HG02798 (cell line): ENCODE data around the gene TMEM218.
"Not testable (repeated sequence)": the region's sequence is repeated elsewhere in the genome, so short reads cannot be mapped to it uniquely, and the experiment has no call there.

Source experiments
- ATAC-seq: cut with Tn5 transposase; IDR thresholded peaks from one replicate; pipeline ENCODE4 v1.9.1; 2021; ENCODE audit warnings: mild to moderate bottlenecking; ENCODE audit not compliant: unreplicated experiment, poor library complexity

Gene TMEM218

GRCh38 chr11:125091247-125091876 lies 20.1 kb downstream of the TMEM218 start:
- no peak for ATAC-seq

- ATAC-seq, result no peak
Observed at GRCh38 chr11:125090816-125091215, 20.6 kb downstream of the TMEM218 start.

- ATAC-seq, result not testable (repeated sequence)
Observed at GRCh38 chr11:125090151-125090550, 21.3 kb downstream of the TMEM218 start.

- not testable (repeated sequence) for ATAC-seq
Observed at GRCh38 chr11:125089481-125089880, 21.9 kb downstream of the TMEM218 start.

GRCh38 chr11:125088576-125089455 lies 22.6 kb downstream of the TMEM218 start:
- ATAC-seq, result no peak

- ATAC-seq, result no peak
Observed at GRCh38 chr11:125088123-125088522, 23.3 kb downstream of the TMEM218 start.

- ATAC-seq, result no peak
Observed at GRCh38 chr11:125086633-125087296, 24.7 kb downstream of the TMEM218 start.

GRCh38 chr11:125085301-125086081 lies 25.9 kb downstream of the TMEM218 start:
- ATAC-seq, result no peak

- no peak for ATAC-seq
Observed at GRCh38 chr11:125084761-125085231, 26.6 kb downstream of the TMEM218 start.

- ATAC-seq, result no peak
Observed at GRCh38 chr11:125084057-125084416, 27.4 kb downstream of the TMEM218 start.

- ATAC-seq, result no peak
Observed at GRCh38 chr11:125083312-125084056, 27.9 kb downstream of the TMEM218 start.

- no peak for ATAC-seq
Observed at GRCh38 chr11:125082611-125083311, 28.7 kb downstream of the TMEM218 start.

- ATAC-seq, result no peak
Observed at GRCh38 chr11:125082040-125082439, 29.4 kb downstream of the TMEM218 start.

- no peak for ATAC-seq
Observed at GRCh38 chr11:125081098-125081798, 30.2 kb downstream of the TMEM218 start.

- ATAC-seq, result no peak
Observed at GRCh38 chr11:125080531-125080911, 30.9 kb downstream of the TMEM218 start.

- no peak for ATAC-seq
Observed at GRCh38 chr11:125079878-125080530, 31.4 kb downstream of the TMEM218 start.

- ATAC-seq, result no peak
Observed at GRCh38 chr11:125079151-125079877, 32.1 kb downstream of the TMEM218 start.
